Osteoblast (primary cell): ENCODE data around the gene DCDC1. TPM values are rescaled to one million over a fixed set of nuclear protein-coding genes. Genes with fewer than 3 reads are reported as not detected.

ENCODE experiments used
- DNase-seq: peaks from one replicate; pipeline ENCODE4 v3.0.0; 2011; ENCODE audit warnings: low spot score, mixed read lengths; ENCODE audit not compliant: insufficient read length; ENCODE audit errors: missing footprints
- H2AFZ ChIP-seq: 2 replicates; pipeline ENCODE4 v1.6.0; 2011; ENCODE audit warnings: mild to moderate bottlenecking, low read length
- H3K27ac ChIP-seq: 2 replicates; pipeline ENCODE4 v1.5.1; 2011; ENCODE audit warnings: mild to moderate bottlenecking, low read depth, low read length, moderate library complexity
- H3K27me3 ChIP-seq: 2 replicates; pipeline ENCODE4 v1.6.0; 2012; ENCODE audit warnings: mild to moderate bottlenecking, control low read depth, inconsistent platforms, low read length, moderate library complexity; ENCODE audit not compliant: insufficient read depth
- H3K36me3 ChIP-seq: 2 replicates; pipeline ENCODE4 v1.5.1; 2011; ENCODE audit warnings: mild to moderate bottlenecking, low read length, control low read depth, moderate library complexity; ENCODE audit not compliant: insufficient read depth
- H3K4me1 ChIP-seq: 2 replicates; pipeline ENCODE4 v1.5.1; 2011; ENCODE audit warnings: mild to moderate bottlenecking, low read length, control low read depth, moderate library complexity; ENCODE audit not compliant: insufficient read depth
- H3K4me2 ChIP-seq: 2 replicates; pipeline ENCODE4 v1.6.0; 2011; ENCODE audit warnings: mild to moderate bottlenecking, low read length; ENCODE audit not compliant: insufficient read depth
- H3K4me3 ChIP-seq: fragments of 200-600 bp; sonication (generic); 3 replicates; pipeline ENCODE4 v1.5.1; 2012; ENCODE audit warnings: mild to moderate bottlenecking, low read length, inconsistent platforms; ENCODE audit not compliant: insufficient read depth
- H3K79me2 ChIP-seq: 2 replicates; pipeline ENCODE4 v1.6.0; 2012; ENCODE audit warnings: mild to moderate bottlenecking, low read length, control low read depth, inconsistent platforms; ENCODE audit not compliant: insufficient read depth
- H3K9me3 ChIP-seq: 2 replicates; pipeline ENCODE4 v1.5.1; 2011; ENCODE audit warnings: low read depth, low read length, control low read depth
- H4K20me1 ChIP-seq: 2 replicates; pipeline ENCODE4 v1.6.0; 2012; ENCODE audit warnings: mild to moderate bottlenecking, low read length, control low read depth; ENCODE audit not compliant: insufficient read depth
- CTCF ChIP-seq: IDR thresholded peaks from 2 replicates; pipeline ENCODE4 v1.5.1; 2011; ENCODE audit warnings: mild to moderate bottlenecking, low read depth, low read length, moderate library complexity; ENCODE audit errors: extremely low read depth
- total RNA-seq: library from RNA; depleted of rRNA; stranded (reverse); fragments of >200 nt; gene quantifications from 2 replicates; pipeline ENCODE4 v1.2.3, GENCODE V29; 2012

Gene DCDC1
- total RNA-seq, 1 donor = 1.1 TPM

DNA sequence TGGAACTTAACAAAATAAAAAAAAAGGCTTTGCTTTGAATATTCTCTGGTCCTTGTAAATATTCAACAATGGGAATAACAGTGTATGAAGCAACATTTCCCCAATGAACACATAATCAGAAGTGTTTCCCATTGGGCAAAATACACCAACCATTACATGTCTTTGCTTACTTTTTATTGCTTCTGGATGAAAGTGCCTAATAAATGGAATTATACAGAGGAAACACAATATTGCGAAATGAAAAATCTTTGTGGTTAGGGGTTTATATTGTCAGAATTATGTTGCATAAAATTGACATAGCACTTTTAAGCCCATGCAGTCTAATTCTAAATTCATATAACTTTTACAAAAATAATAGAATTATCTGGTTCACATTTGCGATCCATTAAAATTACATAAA is 386.4 kb downstream of the DCDC1 start:
- Histone ChIP-seq H3K9me3 (no peaks in the 10 kb centered on the region), H3K4me3 (no peak overlapping the region), H2AFZ (no peak overlapping the region)

GRCh38 chr11:30967579-30967978 is 402.0 kb downstream of the DCDC1 start:
- no peaks in the 10 kb centered on the region for H3K27me3 ChIP-seq
- H3K4me1 ChIP-seq = no peaks in the 10 kb centered on the region
- H3K9me3 ChIP-seq = no peaks in the 10 kb centered on the region
- H2AFZ ChIP-seq = no peak overlapping the region
- TF ChIP-seq CTCF = no peak
- H3K27ac ChIP-seq = no peak overlapping the region
- H3K4me3 ChIP-seq = no peak overlapping the region
- DNase-seq = no peak
- no peaks in the 10 kb centered on the region for H4K20me1 ChIP-seq
- H3K4me2 ChIP-seq = no peak overlapping the region
- H3K36me3 ChIP-seq = no peaks in the 10 kb centered on the region
- no peaks in the 10 kb centered on the region for H3K79me2 ChIP-seq

More for the DNA sequence above, 386.4 kb downstream of the DCDC1 start:
- H3K4me2 ChIP-seq = no peak overlapping the region
- no peaks in the 10 kb centered on the region for H3K79me2 ChIP-seq
- H4K20me1 ChIP-seq = no peaks in the 10 kb centered on the region
- no peak for DNase-seq
- no peaks in the 10 kb centered on the region for H3K27me3 ChIP-seq
- no peaks in the 10 kb centered on the region for H3K4me1 ChIP-seq
- no peak for TF ChIP-seq CTCF
- H3K27ac ChIP-seq = no peak overlapping the region
- no peaks in the 10 kb centered on the region for H3K36me3 ChIP-seq

DNA sequence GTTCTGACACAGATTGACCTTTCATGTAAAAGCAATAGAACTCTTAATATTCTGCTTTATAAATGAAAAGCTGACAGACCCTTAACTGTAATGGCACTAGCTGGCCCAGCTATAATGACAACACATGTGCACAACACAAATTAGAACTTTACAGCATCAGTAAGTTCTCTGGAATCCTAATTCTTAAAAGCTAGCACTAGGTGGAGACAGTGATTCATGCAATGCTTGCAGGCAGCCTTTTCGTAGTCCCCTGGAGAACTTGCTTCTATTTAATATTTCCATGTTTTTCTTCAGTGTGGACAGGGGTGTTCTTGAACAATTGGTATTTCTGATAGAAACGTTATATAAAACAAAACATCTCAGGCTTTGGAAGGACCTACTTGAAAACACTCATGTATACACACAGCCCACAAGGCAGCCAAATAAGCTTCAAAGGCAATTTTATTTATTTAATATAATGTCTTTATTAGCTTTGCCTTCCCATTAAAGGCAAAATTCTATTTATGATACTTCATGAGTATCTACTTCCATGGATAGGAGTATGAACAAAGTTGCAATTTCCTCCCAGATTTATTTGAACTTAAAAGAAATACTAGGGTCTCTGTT is 409.0 kb downstream of the DCDC1 start:
- no peak overlapping the region for H3K27ac ChIP-seq
- H3K36me3 ChIP-seq = no peaks in the 10 kb centered on the region
- TF ChIP-seq CTCF = peak; percentile 44
- DNase-seq = no peak
- no peak overlapping the region for H3K4me2 ChIP-seq
- no peak overlapping the region for H2AFZ ChIP-seq
- no peaks in the 10 kb centered on the region for H3K4me1 ChIP-seq
- H3K79me2 ChIP-seq = no peaks in the 10 kb centered on the region
- no peaks in the 10 kb centered on the region for H3K27me3 ChIP-seq
- no peaks in the 10 kb centered on the region for H3K9me3 ChIP-seq
- no peaks in the 10 kb centered on the region for H4K20me1 ChIP-seq
- H3K4me3 ChIP-seq = no peak overlapping the region

DNA sequence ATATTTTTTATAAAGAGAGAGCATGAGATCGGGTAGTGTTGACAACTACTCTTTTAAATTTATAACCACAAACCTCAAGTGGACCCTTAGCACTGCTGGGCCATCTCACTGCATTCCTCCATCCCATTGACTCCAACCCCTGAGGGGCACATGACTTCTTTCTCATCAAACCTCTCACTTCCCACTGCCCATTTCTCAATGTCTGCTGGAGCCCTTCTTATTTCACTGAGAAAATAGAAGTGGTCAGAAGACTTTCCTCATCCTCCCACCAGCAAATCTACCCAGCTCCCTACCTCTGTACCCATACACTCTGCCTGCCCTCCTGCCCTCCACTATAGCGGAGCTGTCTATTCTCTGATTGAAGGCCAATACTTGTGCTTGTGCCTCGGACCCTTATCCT is 412.8 kb downstream of the DCDC1 start:
- H3K4me3 ChIP-seq = no peak overlapping the region
- no peaks in the 10 kb centered on the region for H3K27me3 ChIP-seq
- no peaks in the 10 kb centered on the region for H3K9me3 ChIP-seq
- H3K4me1 ChIP-seq = no peaks in the 10 kb centered on the region
- no peak for TF ChIP-seq CTCF
- H3K4me2 ChIP-seq = no peak overlapping the region
- no peak overlapping the region for H2AFZ ChIP-seq
- H4K20me1 ChIP-seq = no peaks in the 10 kb centered on the region
- H3K79me2 ChIP-seq = no peaks in the 10 kb centered on the region
- H3K27ac ChIP-seq = no peak overlapping the region
- no peaks in the 10 kb centered on the region for H3K36me3 ChIP-seq
- no peak for DNase-seq
